Stimulated activated effector memory CD8-positive, alpha-beta T cell treated with anti-CD3 and anti-CD28 coated beads, Interleukin-12 subunit alpha, Interleukin-12 subunit beta, amount 100 ng/mL, for 72 hours (primary cell): Measurements from ENCODE around the gene IQGAP2.

ENCODE experiments used
- ATAC-seq: fragments of 150-1000 bp; cut with Tn5 transposase; 2 replicates; pipeline ENCODE4 v1.10.0; 2021
- DNase-seq, 2 donors: peaks; one replicate each; pipeline ENCODE4 v3.0.0; 2021 to 2022; ENCODE audit warnings: low spot score in 2 of 2
- H3K27ac Mint-ChIP-seq: one replicate; pipeline ENCODE4 v1.8.0; 2022; ENCODE audit warnings: mild to moderate bottlenecking, mixed read lengths
- H3K36me3 Mint-ChIP-seq: one replicate; pipeline ENCODE4 v1.8.0; 2022; ENCODE audit warnings: mild to moderate bottlenecking, mixed read lengths
- H3K4me1 Mint-ChIP-seq: one replicate; pipeline ENCODE4 v1.8.0; 2022; ENCODE audit warnings: mixed read lengths
- H3K4me3 Mint-ChIP-seq: one replicate; pipeline ENCODE4 v1.8.0; 2022; ENCODE audit warnings: mild to moderate bottlenecking, mixed read lengths
- H3K9me3 Mint-ChIP-seq: one replicate; pipeline ENCODE4 v1.8.0; 2022; ENCODE audit warnings: mixed read lengths

The IQGAP2 gene

GRCh38 chr5:76579166-76579937, 176.3 kb downstream of the IQGAP2 start:
- ATAC-seq (no peak), DNase-seq (no peak)
- Mint-ChIP-seq H3K36me3 (peaks cover 40% of the 10 kb centered on the region), H3K4me1 (peaks cover 23% of the 10 kb centered on the region), H3K9me3 (no peaks in the 10 kb centered on the region), H3K4me3 (no peak overlapping the region), H3K27ac (no peak overlapping the region)

GRCh38 chr5:76580981-76581380, 177.9 kb downstream of the IQGAP2 start:
- H3K4me1 Mint-ChIP-seq: peaks cover 23% of the 10 kb centered on the region
- H3K4me3 Mint-ChIP-seq: no peak overlapping the region
- H3K36me3 Mint-ChIP-seq: peaks cover 39% of the 10 kb centered on the region
- no peak for ATAC-seq
- peak overlapping the region; percentile 81 for H3K27ac Mint-ChIP-seq
- no peaks in the 10 kb centered on the region for H3K9me3 Mint-ChIP-seq
- no peak for DNase-seq

- ATAC-seq (peak; percentile 95), DNase-seq (no peak)
- Mint-ChIP-seq H3K27ac (peak overlapping the region; percentile 81), H3K9me3 (no peaks in the 10 kb centered on the region), H3K4me3 (no peak overlapping the region), H3K36me3 (peaks cover 32% of the 10 kb centered on the region), H3K4me1 (peaks cover 23% of the 10 kb centered on the region)
These were observed 179.4 kb downstream of the IQGAP2 start for GRCh38 chr5:76582230-76583162.

DNA sequence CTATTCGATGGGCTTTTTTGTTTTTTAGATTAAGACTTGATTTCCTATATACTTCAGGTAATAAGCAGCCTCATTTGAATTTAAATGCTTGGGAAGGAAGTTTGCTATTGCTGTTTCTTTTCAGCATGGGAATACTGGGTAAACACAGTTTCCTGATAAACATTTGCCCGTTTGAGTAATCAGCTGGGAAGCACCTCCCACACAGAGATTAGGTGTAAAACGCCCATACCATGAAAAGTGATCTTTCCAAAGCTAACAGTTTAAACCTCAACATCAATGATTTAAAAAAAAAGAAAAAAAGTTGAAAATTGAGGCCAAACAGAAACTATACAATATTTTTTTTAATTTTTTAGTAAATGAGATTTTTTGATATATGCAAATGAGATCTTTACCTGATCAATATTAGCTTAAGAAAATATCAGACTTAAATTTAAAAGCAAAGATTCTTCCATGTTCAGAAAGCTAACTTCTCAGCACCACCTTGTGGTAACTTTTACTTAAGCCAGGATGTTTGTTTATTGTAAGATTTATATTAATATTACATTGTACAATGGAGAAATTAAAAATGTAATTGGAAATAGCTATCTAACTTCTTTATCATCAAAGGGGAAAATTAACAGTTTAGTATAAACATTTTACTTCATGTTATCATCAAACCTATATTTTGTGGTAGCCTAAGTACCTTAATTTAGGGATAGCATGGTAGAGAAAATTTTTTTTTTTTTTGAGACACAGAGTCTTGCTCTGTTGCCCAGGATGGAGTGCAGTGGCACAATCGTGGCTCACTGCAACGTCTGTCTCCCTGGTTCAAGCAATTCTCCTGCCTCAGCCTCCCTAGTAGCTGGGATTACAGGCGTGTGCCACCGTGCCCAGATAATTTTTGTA, 180.3 kb downstream of the IQGAP2 start:
- DNase-seq: no peak
- ATAC-seq: no peak
- Mint-ChIP-seq H3K36me3 (peaks cover 32% of the 10 kb centered on the region), H3K4me1 (peaks cover 23% of the 10 kb centered on the region), H3K4me3 (no peak overlapping the region), H3K9me3 (no peaks in the 10 kb centered on the region), H3K27ac (peak overlapping the region; percentile 81)

- DNase-seq (no peak), ATAC-seq (no peak)
- Mint-ChIP-seq H3K27ac (no peak overlapping the region), H3K36me3 (peaks cover 44% of the 10 kb centered on the region), H3K4me3 (no peak overlapping the region), H3K4me1 (peaks cover 28% of the 10 kb centered on the region), H3K9me3 (no peaks in the 10 kb centered on the region)
These were observed 182.7 kb downstream of the IQGAP2 start for GRCh38 chr5:76585783-76586217.

DNA sequence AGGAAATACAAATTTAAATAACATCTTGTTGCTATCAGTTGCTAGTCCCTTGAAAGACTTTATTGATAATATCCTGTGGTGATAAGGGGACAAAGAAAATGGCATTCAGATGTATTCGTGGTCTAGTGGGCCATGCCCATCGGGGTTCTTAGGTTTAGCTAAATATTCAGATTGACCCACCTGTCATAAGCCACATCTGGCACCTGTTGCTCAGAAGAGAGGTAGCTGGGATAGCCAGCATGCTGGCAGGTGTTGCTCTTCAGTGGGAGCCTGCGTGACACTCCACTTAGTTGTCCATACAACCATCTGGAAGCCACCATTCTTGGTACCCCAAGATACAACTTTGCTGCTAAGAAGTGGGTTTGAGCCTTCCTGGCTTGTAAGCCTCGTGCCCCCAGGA, 183.4 kb downstream of the IQGAP2 start:
- Mint-ChIP-seq H3K4me1 (peaks cover 30% of the 10 kb centered on the region), H3K36me3 (peaks cover 47% of the 10 kb centered on the region), H3K27ac (no peak overlapping the region), H3K4me3 (no peak overlapping the region), H3K9me3 (no peaks in the 10 kb centered on the region)
- DNase-seq (no peak), ATAC-seq (no peak)

GRCh38 chr5:76590027-76590426, 186.9 kb downstream of the IQGAP2 start:
- peak; percentile 97 for ATAC-seq
- DNase-seq: no peak
- peaks cover 66% of the 10 kb centered on the region for H3K36me3 Mint-ChIP-seq
- peak overlapping the region; percentile 20 for H3K27ac Mint-ChIP-seq
- H3K9me3 Mint-ChIP-seq: no peaks in the 10 kb centered on the region
- H3K4me1 Mint-ChIP-seq: peaks cover 29% of the 10 kb centered on the region
- H3K4me3 Mint-ChIP-seq: no peak overlapping the region

- no peak for ATAC-seq
- H3K4me3 Mint-ChIP-seq: no peak overlapping the region
- H3K27ac Mint-ChIP-seq: peak overlapping the region; percentile 63
These were observed 188.3 kb downstream of the IQGAP2 start for GRCh38 chr5:76591366-76591765.

GRCh38 chr5:76592692-76593091, 189.6 kb downstream of the IQGAP2 start:
- peaks cover 84% of the 10 kb centered on the region for H3K36me3 Mint-ChIP-seq
- DNase-seq: no peak
- no peak overlapping the region for H3K27ac Mint-ChIP-seq
- ATAC-seq: no peak
- H3K9me3 Mint-ChIP-seq: no peaks in the 10 kb centered on the region
- H3K4me3 Mint-ChIP-seq: no peak overlapping the region
- peaks cover 47% of the 10 kb centered on the region for H3K4me1 Mint-ChIP-seq

More at GRCh38 chr5:76591366-76591765, 188.3 kb downstream of the IQGAP2 start:
- Mint-ChIP-seq H3K4me1 (peaks cover 41% of the 10 kb centered on the region), H3K36me3 (peaks cover 70% of the 10 kb centered on the region), H3K9me3 (no peaks in the 10 kb centered on the region)
- DNase-seq: no peak

- DNase-seq (no peak), ATAC-seq (no peak)
- Mint-ChIP-seq H3K4me1 (peaks cover 46% of the 10 kb centered on the region), H3K9me3 (no peaks in the 10 kb centered on the region), H3K27ac (peak overlapping the region; percentile 80), H3K4me3 (no peak overlapping the region), H3K36me3 (peaks cover 85% of the 10 kb centered on the region)
These were observed 191.0 kb downstream of the IQGAP2 start for GRCh38 chr5:76594107-76594506.

DNA sequence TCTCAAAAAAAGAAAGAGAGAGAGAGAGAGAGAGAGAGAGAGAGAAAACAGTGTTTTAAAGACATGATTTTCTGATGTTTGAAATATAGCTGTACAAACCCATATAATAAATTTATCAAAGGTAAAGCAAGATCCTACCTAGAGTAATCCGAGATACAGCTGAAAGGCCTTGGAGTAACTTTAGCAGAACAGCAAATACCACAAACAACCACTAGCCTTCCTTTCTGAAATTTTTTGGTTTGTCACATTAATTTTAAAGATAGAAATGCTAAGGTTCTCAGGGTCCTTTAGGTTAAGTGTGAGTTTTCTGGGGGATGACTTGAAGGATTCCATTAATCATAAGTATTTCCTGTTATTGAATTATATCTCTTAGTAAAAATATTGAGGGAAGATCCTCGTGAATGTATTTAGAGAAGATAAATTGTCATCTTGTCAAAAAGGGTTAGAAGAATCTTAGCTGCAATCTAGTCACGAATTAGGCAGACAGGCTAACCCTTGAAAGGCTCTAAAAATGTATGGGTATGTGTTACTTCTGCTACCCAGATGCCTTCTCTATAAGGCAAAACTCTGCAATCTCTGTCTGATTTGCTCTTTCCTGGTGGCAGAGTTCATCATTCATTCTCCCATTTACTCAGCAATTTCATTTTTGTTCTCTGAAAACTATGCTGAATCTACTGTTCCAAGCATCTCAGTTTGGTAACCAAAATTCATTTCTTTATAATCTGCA, 192.8 kb downstream of the IQGAP2 start:
- peak overlapping the region; percentile 85 for H3K27ac Mint-ChIP-seq
- peak overlapping the region; percentile 31 for H3K4me3 Mint-ChIP-seq

DNA sequence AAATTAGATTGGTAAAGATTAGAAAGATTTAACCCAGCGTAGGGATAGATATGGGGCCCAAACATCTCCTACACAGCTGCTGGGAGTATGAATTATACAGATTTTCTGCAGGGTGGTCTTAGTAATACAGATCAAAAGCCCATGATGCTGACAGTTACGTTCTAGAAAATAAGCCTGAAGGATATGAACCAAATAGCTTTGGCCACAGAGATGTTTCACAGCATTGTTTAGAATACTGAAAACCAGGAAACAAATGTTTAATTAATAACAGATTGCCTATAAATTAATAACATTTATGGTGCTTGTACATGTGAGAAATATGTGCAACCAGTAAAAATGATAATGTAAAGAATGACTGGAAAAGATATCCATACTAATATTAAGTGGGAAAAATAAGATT, 195.4 kb downstream of the IQGAP2 start:
- ATAC-seq (no peak), DNase-seq (no peak)
- no peaks in the 10 kb centered on the region for H3K9me3 Mint-ChIP-seq
- peaks cover 97% of the 10 kb centered on the region for H3K36me3 Mint-ChIP-seq
- H3K27ac Mint-ChIP-seq: no peak overlapping the region
- H3K4me3 Mint-ChIP-seq: no peak overlapping the region
- peaks cover 39% of the 10 kb centered on the region for H3K4me1 Mint-ChIP-seq

More for the DNA sequence above, 192.8 kb downstream of the IQGAP2 start:
- ATAC-seq (peak; percentile 60), DNase-seq (no peak)
- Mint-ChIP-seq H3K36me3 (peaks cover 91% of the 10 kb centered on the region), H3K4me1 (peaks cover 36% of the 10 kb centered on the region), H3K9me3 (no peaks in the 10 kb centered on the region)

GRCh38 chr5:76600716-76601115, 197.6 kb downstream of the IQGAP2 start:
- peaks cover 41% of the 10 kb centered on the region for H3K4me1 Mint-ChIP-seq
- peaks cover 97% of the 10 kb centered on the region for H3K36me3 Mint-ChIP-seq
- no peak overlapping the region for H3K27ac Mint-ChIP-seq
- DNase-seq (no peak), ATAC-seq (no peak)
- H3K9me3 Mint-ChIP-seq: no peaks in the 10 kb centered on the region
- H3K4me3 Mint-ChIP-seq: no peak overlapping the region

GRCh38 chr5:76601470-76601869, 198.4 kb downstream of the IQGAP2 start:
- Mint-ChIP-seq H3K4me1 (peaks cover 33% of the 10 kb centered on the region), H3K9me3 (no peaks in the 10 kb centered on the region), H3K4me3 (no peak overlapping the region), H3K27ac (peak overlapping the region; percentile 14), H3K36me3 (peaks cover 97% of the 10 kb centered on the region)
- ATAC-seq (peak; percentile 71), DNase-seq (no peak)
